Measurements from ENCODE around the gene PLXDC2. TPM values are rescaled to one million over a fixed set of nuclear protein-coding genes. Genes with fewer than 3 reads are reported as not detected.

The PLXDC2 gene
- total and polyA plus RNA-seq, 10 donors = 1.8 to 50.4 (median 29.7) TPM

- no peak overlapping the region for H3K27ac ChIP-seq
- H3K27me3 ChIP-seq (replicated peaks in 1 of 7) = no peaks in the 10 kb centered on the region
- no peak for TF ChIP-seq POLR2A (IDR thresholded peaks at IDR 0.05)
- TF ChIP-seq POLR2AphosphoS5 (IDR thresholded peaks at IDR 0.05) = no peak
- TF ChIP-seq CTCF (IDR thresholded peaks at IDR 0.05 in 8 of 11, conservative IDR thresholded peaks at IDR 0.05 in 3 of 11) = no peak
- 91 to 95% (median 93%) methylated on average over 4 of the region's 4 CpGs for WGBS, 5 donors
- H3K4me3 ChIP-seq = no peak overlapping the region
- H3K4me1 ChIP-seq = peaks cover 0 to 8% (median 0%) of the 10 kb centered on the region in 6 donors
- DNase-seq = no peak
- H3K36me3 ChIP-seq = no peaks in the 10 kb centered on the region
- H3K9me3 ChIP-seq = no peaks in the 10 kb centered on the region
- intact Hi-C loops (cut with DNase I; ENCODE audit: low total_unique reads) = no loop called here
These were observed 291.8 kb downstream of the PLXDC2 start for GRCh38 chr10:20108021-20108420.

GRCh38 chr10:20109613-20110012, 293.4 kb downstream of the PLXDC2 start:
- 68 to 81% (median 79%) methylated on average over 4 of the region's 4 CpGs for WGBS, 5 donors
- H3K27ac ChIP-seq = no peak overlapping the region
- intact Hi-C loops (cut with DNase I; ENCODE audit: low total_unique reads) = no loop called here
- H3K36me3 ChIP-seq = no peaks in the 10 kb centered on the region
- peaks cover 0 to 8% (median 0%) of the 10 kb centered on the region in 6 donors for H3K4me1 ChIP-seq
- DNase-seq = no peak
- no peaks in the 10 kb centered on the region for H3K9me3 ChIP-seq
- no peaks in the 10 kb centered on the region for H3K27me3 ChIP-seq (replicated peaks in 1 of 7)
- TF ChIP-seq CTCF (IDR thresholded peaks at IDR 0.05 in 8 of 11, conservative IDR thresholded peaks at IDR 0.05 in 3 of 11) (no peak), POLR2A (IDR thresholded peaks at IDR 0.05) (no peak), POLR2AphosphoS5 (IDR thresholded peaks at IDR 0.05) (no peak)
- no peak overlapping the region for H3K4me3 ChIP-seq

GRCh38 chr10:20110125-20111100, 294.2 kb downstream of the PLXDC2 start:
- 70 to 85% (median 79%) methylated on average over 7 of the region's 7 CpGs for WGBS, 5 donors
- Histone ChIP-seq H3K4me1 (peaks cover 0 to 8% (median 0%) of the 10 kb centered on the region in 6 donors), H3K4me3 (no peak overlapping the region), H3K36me3 (no peaks in the 10 kb centered on the region), H3K27ac (no peak overlapping the region), H3K9me3 (no peaks in the 10 kb centered on the region), H3K27me3 (replicated peaks in 1 of 7) (no peaks in the 10 kb centered on the region)
- TF ChIP-seq POLR2AphosphoS5 (IDR thresholded peaks at IDR 0.05) (no peak), CTCF (IDR thresholded peaks at IDR 0.05 in 8 of 11, conservative IDR thresholded peaks at IDR 0.05 in 3 of 11) (no peak), POLR2A (IDR thresholded peaks at IDR 0.05) (no peak)
- intact Hi-C loops (cut with DNase I; ENCODE audit: low total_unique reads) = no loop called here
- DNase-seq = no peak

DNA sequence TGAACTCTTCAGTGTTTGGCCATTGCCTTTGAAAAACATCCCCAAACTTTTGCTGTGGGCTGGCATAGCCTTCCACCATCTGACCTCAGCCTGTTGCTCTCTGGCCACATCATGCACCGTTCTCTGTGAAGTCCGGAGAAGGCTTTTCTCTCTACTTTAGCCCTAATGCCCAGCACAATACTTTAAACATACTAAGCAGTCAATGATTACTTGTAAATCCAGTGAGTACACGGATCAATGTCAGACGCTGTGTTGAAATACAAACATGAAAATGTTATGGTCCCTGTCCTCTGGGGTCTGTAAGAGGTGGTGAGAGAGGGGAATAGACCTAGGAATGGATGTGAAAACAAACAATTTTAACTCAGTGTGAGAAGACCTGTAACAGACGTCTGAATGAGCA, 297.9 kb downstream of the PLXDC2 start:
- Histone ChIP-seq H3K4me3 (no peak overlapping the region), H3K9me3 (no peaks in the 10 kb centered on the region), H3K27ac (no peak overlapping the region), H3K36me3 (no peaks in the 10 kb centered on the region), H3K27me3 (replicated peaks in 1 of 7) (no peaks in the 10 kb centered on the region), H3K4me1 (peaks cover 0 to 8% (median 0%) of the 10 kb centered on the region in 6 donors)
- DNase-seq = no peak
- TF ChIP-seq POLR2AphosphoS5 (IDR thresholded peaks at IDR 0.05) (no peak), POLR2A (IDR thresholded peaks at IDR 0.05) (no peak), CTCF (IDR thresholded peaks at IDR 0.05 in 8 of 11, conservative IDR thresholded peaks at IDR 0.05 in 3 of 11) (no peak)
- WGBS, 5 donors = 79 to 91% (median 82%) methylated on average over 5 of the region's 5 CpGs
- intact Hi-C loops (cut with DNase I; ENCODE audit: low total_unique reads) = no loop called here
